HepG2 (cell line): Measurements from ENCODE around the gene ROM1. TPM values are rescaled to one million over a fixed set of nuclear protein-coding genes. Genes with fewer than 3 reads are reported as not detected.

Source experiments
- AFF4 ChIP-seq: sonication (generic); formaldehyde crosslinking; IDR thresholded peaks from 2 replicates; pipeline ENCODE4 v1.4.0; 2020; ENCODE audit warnings: missing genetic modification reagents
- NAIF1 ChIP-seq: sonication (generic); formaldehyde crosslinking; IDR thresholded peaks from 2 replicates; pipeline ENCODE4 v1.5.0; 2020; ENCODE audit warnings: mild to moderate bottlenecking, missing genetic modification reagents, borderline replicate concordance
- NFAT5 ChIP-seq: sonication (generic); formaldehyde crosslinking; IDR thresholded peaks from 2 replicates; pipeline ENCODE4 v1.4.0; 2020; ENCODE audit warnings: missing genetic modification reagents
- NFYC ChIP-seq: IDR thresholded peaks from 2 replicates; pipeline ENCODE4 v1.6.1; 2016; ENCODE audit warnings: missing genetic modification reagents, missing compliant biosample characterization
- NR1H2 ChIP-seq: sonication (generic); formaldehyde crosslinking; IDR thresholded peaks from 2 replicates; pipeline ENCODE4 v1.8.1; 2022; ENCODE audit warnings: low read depth, missing genetic modification reagents, borderline replicate concordance
- TP53 ChIP-seq: sonication (generic); formaldehyde crosslinking; conservative IDR thresholded peaks from 2 replicates; pipeline ENCODE4 v1.4.0; 2020; ENCODE audit warnings: missing genetic modification reagents
- YEATS4 ChIP-seq: sonication (generic); formaldehyde crosslinking; IDR thresholded peaks from 2 replicates; pipeline ENCODE4 v1.4.0; 2020; ENCODE audit warnings: missing genetic modification reagents, borderline replicate concordance
- ZNF577 ChIP-seq: sonication (generic); formaldehyde crosslinking; IDR thresholded peaks from 2 replicates; pipeline ENCODE4 v1.4.0; 2020; ENCODE audit warnings: mild to moderate bottlenecking, low read depth, missing genetic modification reagents, borderline replicate concordance
- ZNF607 ChIP-seq: sonication (generic); formaldehyde crosslinking; IDR thresholded peaks from 2 replicates; pipeline ENCODE4 v1.5.1; 2020; ENCODE audit warnings: missing genetic modification reagents, mild to moderate bottlenecking, borderline replicate concordance
- ZNF704 ChIP-seq: sonication (generic); formaldehyde crosslinking; IDR thresholded peaks from 2 replicates; pipeline ENCODE4 v1.8.1; 2023; ENCODE audit warnings: mild to moderate bottlenecking, inconsistent platforms, moderate library complexity, missing genetic modification reagents, borderline replicate concordance
- ZNF879 ChIP-seq: sonication (generic); formaldehyde crosslinking; IDR thresholded peaks from 2 replicates; pipeline ENCODE4 v1.8.1; 2023; ENCODE audit warnings: missing genetic modification reagents
- polyA plus RNA-seq, 8 experiments: library from polyadenylated mRNA; depleted of rRNA in 3 of 8; stranded (reverse) in 7 of 8; unstranded in 1 of 8; fragments of >200 nt; fragmentation: Illumina TruSeq in 4 of 8; extraction: Trizol in 4 of 8; gene quantifications; 2 replicates each; pipeline versions ENCODE4 v1.2.1 to v1.2.3, GENCODE V29; 2011 to 2016; ENCODE audit warnings: low read depth in 4 of 8, missing spikeins in 1 of 8, mixed read lengths in 1 of 8; ENCODE audit not compliant: insufficient read depth in 1 of 8
- total RNA-seq, 5 experiments: library from RNA; depleted of rRNA; stranded (reverse); fragments of >200 nt; fragmentation: Illumina TruSeq; extraction: Trizol; gene quantifications; 2 replicates each; pipeline ENCODE4 v1.2.3, GENCODE V29; 2016; ENCODE audit warnings: low read depth in 1 of 5
- TF ChIP-seq, protein P1 (sequence below): sonication (generic); formaldehyde crosslinking; IDR thresholded peaks from 2 replicates; pipeline ENCODE4 v1.8.0; 2022; ENCODE audit warnings: mild to moderate bottlenecking, missing genetic modification reagents, moderate library complexity
- TF ChIP-seq, protein P2 (sequence below): sonication (generic); formaldehyde crosslinking; IDR thresholded peaks from 2 replicates; pipeline ENCODE4 v1.4.0; 2020; ENCODE audit warnings: mild to moderate bottlenecking, missing genetic modification reagents

Gene ROM1
- total and polyA plus RNA-seq, 2 of the 13 experiments (the other 11 are each of a cell fraction or from before 2014, with no cell fraction given), result 1.2 to 2.4 TPM

GRCh38 chr11:62601122-62601371 lies 12.0 kb upstream of the ROM1 start (continued):
- TF ChIP-seq AFF4 (CRISPR knock-in tag), result no peak
- TF ChIP-seq NR1H2 (CRISPR knock-in tag), result peak; percentile 59; the same call in 1 of the 2 replicates
- TF ChIP-seq ZNF879, result 0 out of 2 replicates have a peak, but pooled peaks have one; percentile 93
- TF ChIP-seq NAIF1, result peak; percentile 71; the same call in 1 of the 2 replicates
- 0 out of 2 replicates have a peak, but pooled peaks have one; percentile 25 for TF ChIP-seq ZNF607 (CRISPR knock-in tag)
- TF ChIP-seq YEATS4 (CRISPR knock-in tag), result peak; percentile 77; the same call in 1 of the 2 replicates
- TF ChIP-seq ZNF704 (CRISPR knock-in tag), result 0 out of 2 replicates have a peak, but pooled peaks have one; percentile 20
- TF ChIP-seq NFYC, result no peak
- TF ChIP-seq ZNF577 (CRISPR knock-in tag), result no peak
- TF ChIP-seq, protein P1, sequence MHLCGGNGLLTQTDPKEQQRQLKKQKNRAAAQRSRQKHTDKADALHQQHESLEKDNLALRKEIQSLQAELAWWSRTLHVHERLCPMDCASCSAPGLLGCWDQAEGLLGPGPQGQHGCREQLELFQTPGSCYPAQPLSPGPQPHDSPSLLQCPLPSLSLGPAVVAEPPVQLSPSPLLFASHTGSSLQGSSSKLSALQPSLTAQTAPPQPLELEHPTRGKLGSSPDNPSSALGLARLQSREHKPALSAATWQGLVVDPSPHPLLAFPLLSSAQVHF (CRISPR knock-in tag), result no peak
- TF ChIP-seq TP53, result peak; percentile 78; the same call in 1 of the 2 replicates
- peak; percentile 53; the same call in 1 of the 2 replicates for TF ChIP-seq NFAT5 (CRISPR knock-in tag)
- TF ChIP-seq, protein P2, sequence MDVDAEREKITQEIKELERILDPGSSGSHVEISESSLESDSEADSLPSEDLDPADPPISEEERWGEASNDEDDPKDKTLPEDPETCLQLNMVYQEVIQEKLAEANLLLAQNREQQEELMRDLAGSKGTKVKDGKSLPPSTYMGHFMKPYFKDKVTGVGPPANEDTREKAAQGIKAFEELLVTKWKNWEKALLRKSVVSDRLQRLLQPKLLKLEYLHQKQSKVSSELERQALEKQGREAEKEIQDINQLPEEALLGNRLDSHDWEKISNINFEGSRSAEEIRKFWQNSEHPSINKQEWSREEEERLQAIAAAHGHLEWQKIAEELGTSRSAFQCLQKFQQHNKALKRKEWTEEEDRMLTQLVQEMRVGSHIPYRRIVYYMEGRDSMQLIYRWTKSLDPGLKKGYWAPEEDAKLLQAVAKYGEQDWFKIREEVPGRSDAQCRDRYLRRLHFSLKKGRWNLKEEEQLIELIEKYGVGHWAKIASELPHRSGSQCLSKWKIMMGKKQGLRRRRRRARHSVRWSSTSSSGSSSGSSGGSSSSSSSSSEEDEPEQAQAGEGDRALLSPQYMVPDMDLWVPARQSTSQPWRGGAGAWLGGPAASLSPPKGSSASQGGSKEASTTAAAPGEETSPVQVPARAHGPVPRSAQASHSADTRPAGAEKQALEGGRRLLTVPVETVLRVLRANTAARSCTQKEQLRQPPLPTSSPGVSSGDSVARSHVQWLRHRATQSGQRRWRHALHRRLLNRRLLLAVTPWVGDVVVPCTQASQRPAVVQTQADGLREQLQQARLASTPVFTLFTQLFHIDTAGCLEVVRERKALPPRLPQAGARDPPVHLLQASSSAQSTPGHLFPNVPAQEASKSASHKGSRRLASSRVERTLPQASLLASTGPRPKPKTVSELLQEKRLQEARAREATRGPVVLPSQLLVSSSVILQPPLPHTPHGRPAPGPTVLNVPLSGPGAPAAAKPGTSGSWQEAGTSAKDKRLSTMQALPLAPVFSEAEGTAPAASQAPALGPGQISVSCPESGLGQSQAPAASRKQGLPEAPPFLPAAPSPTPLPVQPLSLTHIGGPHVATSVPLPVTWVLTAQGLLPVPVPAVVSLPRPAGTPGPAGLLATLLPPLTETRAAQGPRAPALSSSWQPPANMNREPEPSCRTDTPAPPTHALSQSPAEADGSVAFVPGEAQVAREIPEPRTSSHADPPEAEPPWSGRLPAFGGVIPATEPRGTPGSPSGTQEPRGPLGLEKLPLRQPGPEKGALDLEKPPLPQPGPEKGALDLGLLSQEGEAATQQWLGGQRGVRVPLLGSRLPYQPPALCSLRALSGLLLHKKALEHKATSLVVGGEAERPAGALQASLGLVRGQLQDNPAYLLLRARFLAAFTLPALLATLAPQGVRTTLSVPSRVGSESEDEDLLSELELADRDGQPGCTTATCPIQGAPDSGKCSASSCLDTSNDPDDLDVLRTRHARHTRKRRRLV (CRISPR knock-in tag), result no peak; the same call in 1 of the 2 replicates
